ENCODE measurements around the gene CPT1C. TPM values are rescaled to one million over a fixed set of nuclear protein-coding genes. Genes with fewer than 3 reads are reported as not detected.

The CPT1C gene
- total RNA-seq, 4 donors from 2014 or later, result 1.5 to 10.9 (median 2.2) TPM

DNA sequence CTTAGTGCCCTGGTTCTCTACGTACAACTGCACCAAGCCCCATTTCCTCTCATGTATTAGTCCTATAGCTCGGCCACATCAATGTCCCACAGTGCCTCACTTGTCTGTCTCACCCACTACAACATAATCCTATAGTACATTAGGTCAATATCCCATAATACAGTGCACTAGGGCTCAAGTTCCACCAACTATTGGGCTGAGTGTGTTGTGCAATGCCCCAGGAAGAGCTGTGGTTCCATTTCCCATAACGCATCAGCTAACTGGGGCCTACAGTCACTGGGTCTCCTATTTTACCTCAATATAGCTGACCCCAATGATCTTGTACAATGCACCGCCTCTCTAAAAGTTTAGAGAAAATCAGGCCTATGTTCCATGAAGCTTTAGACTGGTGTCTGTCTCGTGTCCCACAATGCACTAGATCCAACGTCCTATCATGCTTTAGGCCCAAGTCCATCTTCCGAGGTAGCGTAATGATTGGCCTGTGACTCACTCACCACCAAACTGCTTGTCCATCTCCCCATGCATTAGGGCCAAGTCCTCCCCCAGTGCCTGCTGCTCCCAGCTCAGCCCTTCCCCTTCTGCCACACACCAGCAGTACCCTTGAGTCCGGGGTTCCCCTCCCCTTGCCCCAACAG lies 50.4 kb downstream of the CPT1C start:
- TF ChIP-seq POLR2A (IDR thresholded peaks at IDR 0.05) (no peak), POLR2AphosphoS5 (IDR thresholded peaks at IDR 0.05) (no peak), EP300 (IDR thresholded peaks at IDR 0.05; ENCODE audit: low read depth) (no peak)
- TF ChIP-seq, protein P1, sequence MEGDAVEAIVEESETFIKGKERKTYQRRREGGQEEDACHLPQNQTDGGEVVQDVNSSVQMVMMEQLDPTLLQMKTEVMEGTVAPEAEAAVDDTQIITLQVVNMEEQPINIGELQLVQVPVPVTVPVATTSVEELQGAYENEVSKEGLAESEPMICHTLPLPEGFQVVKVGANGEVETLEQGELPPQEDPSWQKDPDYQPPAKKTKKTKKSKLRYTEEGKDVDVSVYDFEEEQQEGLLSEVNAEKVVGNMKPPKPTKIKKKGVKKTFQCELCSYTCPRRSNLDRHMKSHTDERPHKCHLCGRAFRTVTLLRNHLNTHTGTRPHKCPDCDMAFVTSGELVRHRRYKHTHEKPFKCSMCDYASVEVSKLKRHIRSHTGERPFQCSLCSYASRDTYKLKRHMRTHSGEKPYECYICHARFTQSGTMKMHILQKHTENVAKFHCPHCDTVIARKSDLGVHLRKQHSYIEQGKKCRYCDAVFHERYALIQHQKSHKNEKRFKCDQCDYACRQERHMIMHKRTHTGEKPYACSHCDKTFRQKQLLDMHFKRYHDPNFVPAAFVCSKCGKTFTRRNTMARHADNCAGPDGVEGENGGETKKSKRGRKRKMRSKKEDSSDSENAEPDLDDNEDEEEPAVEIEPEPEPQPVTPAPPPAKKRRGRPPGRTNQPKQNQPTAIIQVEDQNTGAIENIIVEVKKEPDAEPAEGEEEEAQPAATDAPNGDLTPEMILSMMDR (IDR thresholded peaks at IDR 0.05), result no peak
- Histone ChIP-seq H3K27ac (no peak overlapping the region), H3K4me1 (no peaks in the 10 kb centered on the region), H3K4me3 (no peak overlapping the region), H3K27me3 (no peaks in the 10 kb centered on the region), H3K9me3 (no peaks in the 10 kb centered on the region), H3K36me3 (no peaks in the 10 kb centered on the region)
- in situ Hi-C loops (cut with MboI; ENCODE audit: low pct_ligation_motif_present in 1 of 4, low pct_unique_long_range_greater_than_20kb in 1 of 4, low sequenced_read_pairs in 3 of 4), result no loop called here
- DNase-seq, result no peak
- intact Hi-C loops (cut with DNase I; ENCODE audit: low total_unique reads), result no loop called here
- WGBS, 2 donors (ENCODE audit: low coverage in 1 of 2), result 83 to 88% methylated on average over 5 to 9 of the region's 9 CpGs

DNA sequence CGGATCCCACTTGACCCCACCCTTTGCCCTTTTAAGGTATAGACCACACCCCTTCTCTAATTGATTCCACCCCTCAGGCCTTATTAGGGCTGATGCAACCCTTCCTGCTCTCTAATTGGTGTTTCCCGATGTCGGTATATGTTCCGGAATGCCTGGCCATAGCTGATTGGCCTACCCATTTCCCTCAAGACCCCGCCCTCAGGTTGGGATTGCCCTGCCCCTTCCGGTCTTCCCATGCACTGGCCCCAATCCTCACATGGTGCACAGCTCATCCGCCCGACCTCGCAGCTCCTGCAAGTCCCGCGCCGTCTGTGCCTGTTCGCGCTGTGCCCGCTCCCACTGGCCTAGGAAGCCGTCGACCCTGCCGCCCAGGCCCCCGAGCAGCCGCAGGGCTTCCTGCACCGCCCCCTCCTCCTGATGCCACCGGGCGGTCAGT lies 54.0 kb downstream of the CPT1C start:
- intact Hi-C loops (cut with DNase I; ENCODE audit: low total_unique reads), result no loop called here
- Histone ChIP-seq H3K27me3 (no peaks in the 10 kb centered on the region), H3K4me1 (no peaks in the 10 kb centered on the region), H3K9me3 (no peaks in the 10 kb centered on the region), H3K4me3 (no peak overlapping the region), H3K36me3 (no peaks in the 10 kb centered on the region), H3K27ac (no peak overlapping the region)
- 91 to 93% methylated on average over 18 to 23 of the region's 23 CpGs for WGBS, 2 donors (ENCODE audit: low coverage in 1 of 2)
- DNase-seq, result no peak
- in situ Hi-C loops (cut with MboI; ENCODE audit: low pct_ligation_motif_present in 1 of 4, low pct_unique_long_range_greater_than_20kb in 1 of 4, low sequenced_read_pairs in 3 of 4), result no loop called here
- no peak for TF ChIP-seq POLR2AphosphoS5 (IDR thresholded peaks at IDR 0.05)
- TF ChIP-seq, protein P1 (IDR thresholded peaks at IDR 0.05), result no peak
- no peak for TF ChIP-seq EP300 (IDR thresholded peaks at IDR 0.05; ENCODE audit: low read depth)
- TF ChIP-seq POLR2A (IDR thresholded peaks at IDR 0.05), result no peak

DNA sequence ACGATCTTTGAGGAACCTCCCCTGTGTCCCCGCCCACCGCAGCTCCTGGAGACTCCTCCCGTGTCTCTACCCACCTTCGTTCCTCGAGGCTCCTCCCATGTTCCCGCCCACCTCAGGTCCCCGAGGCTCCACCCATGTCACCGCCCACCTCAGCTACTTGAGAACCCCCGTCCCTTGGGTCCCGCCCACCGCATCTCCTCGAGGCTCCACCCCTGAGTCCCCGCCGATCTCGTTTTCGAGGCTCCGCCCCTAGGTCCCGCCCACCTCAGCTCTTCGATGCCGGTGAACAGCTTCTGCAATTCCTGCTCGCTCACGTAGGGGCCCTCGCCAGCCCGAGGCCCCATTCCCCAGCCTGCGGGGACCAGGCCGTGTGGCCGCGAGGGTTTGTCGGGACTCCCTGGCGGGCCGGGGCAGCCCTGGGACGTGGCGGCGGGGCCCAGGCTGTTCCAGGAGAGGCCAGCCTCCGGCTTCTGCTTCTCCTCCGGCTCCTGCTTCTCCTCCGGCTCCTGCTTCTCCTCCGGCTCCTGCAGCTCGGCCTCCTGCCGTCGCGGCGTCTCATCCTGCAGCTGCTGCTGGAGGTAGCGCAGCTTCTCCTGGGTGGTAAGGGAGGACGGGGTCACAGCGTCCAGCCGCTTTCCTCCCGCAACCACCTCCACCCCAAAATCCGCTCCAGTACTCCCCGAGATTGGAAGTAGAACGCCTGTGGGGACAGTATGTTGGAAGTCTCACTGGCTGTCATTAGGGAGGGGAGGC lies 55.5 kb downstream of the CPT1C start:
- no peak overlapping the region for H3K4me3 ChIP-seq
- no peaks in the 10 kb centered on the region for H3K36me3 ChIP-seq
- H3K27ac ChIP-seq, result no peak overlapping the region
- no peaks in the 10 kb centered on the region for H3K27me3 ChIP-seq
- in situ Hi-C loops (cut with MboI; ENCODE audit: low pct_ligation_motif_present in 1 of 4, low pct_unique_long_range_greater_than_20kb in 1 of 4, low sequenced_read_pairs in 3 of 4) (no loop called here), intact Hi-C loops (cut with DNase I; ENCODE audit: low total_unique reads) (no loop called here)
- TF ChIP-seq POLR2A (IDR thresholded peaks at IDR 0.05), result no peak
- TF ChIP-seq POLR2AphosphoS5 (IDR thresholded peaks at IDR 0.05), result no peak
- no peak for TF ChIP-seq EP300 (IDR thresholded peaks at IDR 0.05; ENCODE audit: low read depth)
- TF ChIP-seq, protein P1 (IDR thresholded peaks at IDR 0.05), result no peak
- H3K9me3 ChIP-seq, result no peaks in the 10 kb centered on the region
- 55 to 71% methylated on average over 4 to 52 of the region's 52 CpGs for WGBS, 2 donors (ENCODE audit: low coverage in 1 of 2)
- H3K4me1 ChIP-seq, result no peaks in the 10 kb centered on the region
- peak; percentile 41 for DNase-seq

DNA sequence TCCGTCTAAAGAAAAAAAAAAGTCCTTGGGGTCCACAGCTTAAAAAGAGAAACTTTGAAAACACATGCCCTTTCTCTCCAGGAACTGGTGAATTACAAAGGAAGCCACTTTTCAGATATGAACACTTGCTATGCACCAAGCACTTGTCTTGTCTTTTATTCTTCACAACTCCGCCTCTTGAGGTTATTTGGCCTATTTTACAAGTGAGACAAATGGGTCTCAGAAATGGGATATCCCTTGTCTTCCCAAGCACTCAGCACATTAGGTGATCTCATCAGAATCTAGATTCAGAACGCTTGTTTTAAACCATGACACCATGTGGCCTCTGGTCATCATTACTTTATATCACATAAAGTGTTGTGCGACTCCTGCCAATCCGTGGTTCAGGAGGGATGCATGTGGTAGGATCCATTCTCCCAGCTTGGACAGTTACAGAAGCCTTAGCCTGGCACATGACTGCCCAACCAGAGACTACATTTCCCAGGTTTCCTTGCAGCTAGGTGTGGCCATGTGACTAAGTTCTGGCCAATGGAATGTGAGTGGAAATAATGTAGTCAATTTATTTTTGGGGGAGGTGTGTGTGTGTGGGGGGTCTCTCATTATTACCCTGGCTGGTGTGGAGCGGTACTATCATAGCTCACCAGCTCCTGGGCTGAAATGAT lies 58.3 kb downstream of the CPT1C start:
- no peaks in the 10 kb centered on the region for H3K27me3 ChIP-seq
- TF ChIP-seq, protein P1 (IDR thresholded peaks at IDR 0.05), result no peak
- no peak for TF ChIP-seq POLR2A (IDR thresholded peaks at IDR 0.05)
- no peak for TF ChIP-seq POLR2AphosphoS5 (IDR thresholded peaks at IDR 0.05)
- no peak for TF ChIP-seq EP300 (IDR thresholded peaks at IDR 0.05; ENCODE audit: low read depth)
- 80 to 91% methylated on average over 3 to 6 of the region's 6 CpGs for WGBS, 2 donors (ENCODE audit: low coverage in 1 of 2)
- H3K27ac ChIP-seq, result no peak overlapping the region
- no peaks in the 10 kb centered on the region for H3K36me3 ChIP-seq
- in situ Hi-C loops (cut with MboI; ENCODE audit: low pct_ligation_motif_present in 1 of 4, low pct_unique_long_range_greater_than_20kb in 1 of 4, low sequenced_read_pairs in 3 of 4), result no loop called here
- H3K4me3 ChIP-seq, result no peak overlapping the region
- no peak for DNase-seq
- intact Hi-C loops (cut with DNase I; ENCODE audit: low total_unique reads), result no loop called here
- no peaks in the 10 kb centered on the region for H3K4me1 ChIP-seq
- H3K9me3 ChIP-seq, result no peaks in the 10 kb centered on the region
